Body of pancreas (tissue), 4 donors: ENCODE results near the gene SLC38A1.

Experiments used
- CTCF ChIP-seq, 7 experiments: fragments of 450-650 bp in 4 of 7; fragments of 200-600 bp in 3 of 7; sonication (generic) in 3 of 7; IDR thresholded peaks; one replicate each; pipeline ENCODE4 v1.5.1; 2016 to 2019; ENCODE audit warnings: antibody characterized with exemption in 7 of 7
- POLR2A ChIP-seq, 3 donors: fragments of 450-650 bp; IDR thresholded peaks; one replicate each; pipeline ENCODE4 v1.6.1; 2016; ENCODE audit warnings: antibody characterized with exemption in 3 of 3, mild to moderate bottlenecking in 2 of 3

GRCh38 chr12:46246021-46246700 is 22.7 kb downstream of the SLC38A1 start:
- TF ChIP-seq CTCF (IDR thresholded peaks at IDR 0.05) (no peak), POLR2A (IDR thresholded peaks at IDR 0.05) (no peak)
